Effector memory CD8-positive, alpha-beta T cell (primary cell): ENCODE data around the gene ANKRD28.
A peak's percentile ranks its signal among the peaks of the same experiment; 100 is the strongest.

ENCODE experiments used
- ATAC-seq: fragments of 150-1000 bp; cut with Tn5 transposase; replicated peaks from 2 replicates; pipeline ENCODE4 v1.10.0; 2021; ENCODE audit warnings: mild to moderate bottlenecking, moderate library complexity
- DNase-seq, 3 experiments: peaks; one replicate each; pipeline ENCODE4 v3.0.0; 2021
- H3K27ac Mint-ChIP-seq, 2 donors: one replicate each; pipeline ENCODE4 v1.8.0; 2022; ENCODE audit warnings: mild to moderate bottlenecking in 2 of 2, mixed read lengths in 2 of 2, moderate library complexity in 2 of 2
- H3K27me3 Mint-ChIP-seq, 2 donors: one replicate each; pipeline ENCODE4 v1.8.0; 2022; ENCODE audit warnings: mixed read lengths in 2 of 2
- H3K36me3 Mint-ChIP-seq: one replicate; pipeline ENCODE4 v1.8.0; 2022; ENCODE audit warnings: mild to moderate bottlenecking, moderate library complexity, mixed read lengths; ENCODE audit not compliant: insufficient read depth
- H3K4me1 Mint-ChIP-seq, 2 donors: one replicate each; pipeline ENCODE4 v1.8.0; 2022; ENCODE audit warnings: low read depth in 2 of 2, mixed read lengths in 2 of 2
- H3K4me3 Mint-ChIP-seq, 2 donors: one replicate each; pipeline ENCODE4 v1.8.0; 2022; ENCODE audit warnings: mild to moderate bottlenecking in 2 of 2, mixed read lengths in 2 of 2, moderate library complexity in 2 of 2
- H3K9me3 Mint-ChIP-seq, 2 donors: one replicate each; pipeline ENCODE4 v1.8.0; 2022; ENCODE audit warnings: mixed read lengths in 2 of 2

ANKRD28 gene

GRCh38 chr3:15722877-15723623, 74.7 kb downstream of the ANKRD28 start:
- no peaks in the 10 kb centered on the region for H3K27me3 Mint-ChIP-seq
- H3K27ac Mint-ChIP-seq = peak overlapping the region; percentile 26 to 77
- H3K4me3 Mint-ChIP-seq = no peak overlapping the region
- no peaks in the 10 kb centered on the region for H3K9me3 Mint-ChIP-seq
- peaks cover 0 to 7% of the 10 kb centered on the region in 2 donors for H3K4me1 Mint-ChIP-seq
- peaks cover 36% of the 10 kb centered on the region for H3K36me3 Mint-ChIP-seq
- ATAC-seq = no peak
- no peak for DNase-seq

GRCh38 chr3:15716178-15716577, 81.6 kb downstream of the ANKRD28 start:
- peaks cover 33% of the 10 kb centered on the region for H3K36me3 Mint-ChIP-seq
- H3K4me3 Mint-ChIP-seq = no peak overlapping the region
- peaks cover 0 to 2% of the 10 kb centered on the region in 2 donors for H3K4me1 Mint-ChIP-seq
- H3K9me3 Mint-ChIP-seq = no peaks in the 10 kb centered on the region
- H3K27ac Mint-ChIP-seq = peak overlapping the region in 1 of 2 donors; percentile 36
- no peak for DNase-seq
- H3K27me3 Mint-ChIP-seq = no peaks in the 10 kb centered on the region
- no peak for ATAC-seq

GRCh38 chr3:15714448-15714847, 83.3 kb downstream of the ANKRD28 start:
- no peak overlapping the region for H3K27ac Mint-ChIP-seq
- no peaks in the 10 kb centered on the region for H3K9me3 Mint-ChIP-seq
- no peaks in the 10 kb centered on the region for H3K27me3 Mint-ChIP-seq
- peaks cover 29% of the 10 kb centered on the region for H3K36me3 Mint-ChIP-seq
- DNase-seq = no peak
- H3K4me3 Mint-ChIP-seq = no peak overlapping the region
- no peaks in the 10 kb centered on the region for H3K4me1 Mint-ChIP-seq
- ATAC-seq = no peak

- ATAC-seq (no peak), DNase-seq (no peak)
- Mint-ChIP-seq H3K27ac (peak overlapping the region in 1 of 2 donors; percentile 16), H3K4me3 (no peak overlapping the region), H3K27me3 (no peaks in the 10 kb centered on the region), H3K9me3 (no peaks in the 10 kb centered on the region), H3K36me3 (peaks cover 30% of the 10 kb centered on the region), H3K4me1 (no peaks in the 10 kb centered on the region)
Observed at GRCh38 chr3:15713364-15713763, 84.4 kb downstream of the ANKRD28 start.

GRCh38 chr3:15711281-15711680, 86.5 kb downstream of the ANKRD28 start:
- Mint-ChIP-seq H3K27me3 (no peaks in the 10 kb centered on the region), H3K4me3 (no peak overlapping the region), H3K27ac (peak overlapping the region; percentile 29 to 39), H3K36me3 (peaks cover 41% of the 10 kb centered on the region), H3K4me1 (no peaks in the 10 kb centered on the region), H3K9me3 (no peaks in the 10 kb centered on the region)
- no peak for ATAC-seq
- DNase-seq = no peak

GRCh38 chr3:15708882-15709677, 88.7 kb downstream of the ANKRD28 start:
- DNase-seq (no peak), ATAC-seq (no peak)
- H3K4me3 Mint-ChIP-seq = no peak overlapping the region
- H3K9me3 Mint-ChIP-seq = no peaks in the 10 kb centered on the region
- peaks cover 38% of the 10 kb centered on the region for H3K36me3 Mint-ChIP-seq
- no peaks in the 10 kb centered on the region for H3K27me3 Mint-ChIP-seq
- H3K4me1 Mint-ChIP-seq = no peaks in the 10 kb centered on the region
- H3K27ac Mint-ChIP-seq = peak overlapping the region; percentile 0

GRCh38 chr3:15707779-15708178, 90.0 kb downstream of the ANKRD28 start:
- Mint-ChIP-seq H3K4me3 (no peak overlapping the region), H3K27ac (no peak overlapping the region), H3K9me3 (no peaks in the 10 kb centered on the region), H3K27me3 (no peaks in the 10 kb centered on the region), H3K4me1 (no peaks in the 10 kb centered on the region), H3K36me3 (peaks cover 36% of the 10 kb centered on the region)
- ATAC-seq (no peak), DNase-seq (no peak)

- Mint-ChIP-seq H3K36me3 (peaks cover 18% of the 10 kb centered on the region), H3K27me3 (no peaks in the 10 kb centered on the region), H3K4me1 (no peaks in the 10 kb centered on the region), H3K9me3 (no peaks in the 10 kb centered on the region), H3K4me3 (no peak overlapping the region), H3K27ac (no peak overlapping the region)
- ATAC-seq (no peak), DNase-seq (no peak)
Observed at GRCh38 chr3:15703346-15703745, 94.4 kb downstream of the ANKRD28 start.

- no peaks in the 10 kb centered on the region for H3K9me3 Mint-ChIP-seq
- no peak for ATAC-seq
- no peaks in the 10 kb centered on the region for H3K4me1 Mint-ChIP-seq
- no peak overlapping the region for H3K4me3 Mint-ChIP-seq
- peaks cover 41% of the 10 kb centered on the region for H3K36me3 Mint-ChIP-seq
- no peaks in the 10 kb centered on the region for H3K27me3 Mint-ChIP-seq
- DNase-seq = no peak
- H3K27ac Mint-ChIP-seq = peak overlapping the region in 1 of 2 donors; percentile 75
Observed at GRCh38 chr3:15694628-15695027, 103.2 kb downstream of the ANKRD28 start.

GRCh38 chr3:15693355-15693754, 104.4 kb downstream of the ANKRD28 start:
- Mint-ChIP-seq H3K27me3 (no peaks in the 10 kb centered on the region), H3K4me1 (no peaks in the 10 kb centered on the region), H3K4me3 (no peak overlapping the region), H3K9me3 (no peaks in the 10 kb centered on the region), H3K27ac (peak overlapping the region in 1 of 2 donors; percentile 75), H3K36me3 (peaks cover 50% of the 10 kb centered on the region)
- no peak for DNase-seq
- ATAC-seq = peak; percentile 35

- Mint-ChIP-seq H3K27ac (no peak overlapping the region), H3K9me3 (no peaks in the 10 kb centered on the region), H3K27me3 (no peaks in the 10 kb centered on the region), H3K4me1 (no peaks in the 10 kb centered on the region), H3K4me3 (no peak overlapping the region), H3K36me3 (peaks cover 56% of the 10 kb centered on the region)
- DNase-seq (no peak), ATAC-seq (no peak)
Observed at GRCh38 chr3:15690748-15691147, 107.0 kb downstream of the ANKRD28 start.

GRCh38 chr3:15690230-15690629, 107.5 kb downstream of the ANKRD28 start:
- Mint-ChIP-seq H3K27me3 (no peaks in the 10 kb centered on the region), H3K9me3 (no peaks in the 10 kb centered on the region), H3K36me3 (peaks cover 60% of the 10 kb centered on the region)

GRCh38 chr3:15685927-15686326, 111.9 kb downstream of the ANKRD28 start:
- Mint-ChIP-seq H3K36me3 (peaks cover 54% of the 10 kb centered on the region), H3K27ac (no peak overlapping the region), H3K9me3 (no peaks in the 10 kb centered on the region), H3K27me3 (no peaks in the 10 kb centered on the region), H3K4me1 (no peaks in the 10 kb centered on the region), H3K4me3 (no peak overlapping the region)
- DNase-seq (no peak), ATAC-seq (peak; percentile 33)

More at GRCh38 chr3:15690230-15690629, 107.5 kb downstream of the ANKRD28 start:
- no peak overlapping the region for H3K27ac Mint-ChIP-seq
- no peak overlapping the region for H3K4me3 Mint-ChIP-seq
- no peak for DNase-seq
- H3K4me1 Mint-ChIP-seq = no peaks in the 10 kb centered on the region
- no peak for ATAC-seq

- no peaks in the 10 kb centered on the region for H3K4me1 Mint-ChIP-seq
- H3K9me3 Mint-ChIP-seq = no peaks in the 10 kb centered on the region
- H3K4me3 Mint-ChIP-seq = no peak overlapping the region
- ATAC-seq = no peak
- DNase-seq = no peak
- no peak overlapping the region for H3K27ac Mint-ChIP-seq
- H3K36me3 Mint-ChIP-seq = peaks cover 52% of the 10 kb centered on the region
- no peaks in the 10 kb centered on the region for H3K27me3 Mint-ChIP-seq
Observed at GRCh38 chr3:15683253-15683652, 114.5 kb downstream of the ANKRD28 start.
